Memory B cell (primary cell): ENCODE data around the gene RAB4B.

ENCODE experiments used
- ATAC-seq: fragments of 150-1000 bp; cut with Tn5 transposase; 2 replicates; pipeline ENCODE4 v1.10.0; 2021; ENCODE audit warnings: low read depth, mild to moderate bottlenecking, moderate library complexity
- DNase-seq, 2 donors: peaks; one replicate each; pipeline ENCODE4 v3.0.0; 2022; ENCODE audit warnings: low spot score in 2 of 2
- H3K27ac Mint-ChIP-seq: one replicate; pipeline ENCODE4 v1.8.0; 2022; ENCODE audit warnings: mild to moderate bottlenecking, moderate library complexity, mixed read lengths
- H3K27me3 Mint-ChIP-seq: one replicate; pipeline ENCODE4 v1.8.0; 2022; ENCODE audit warnings: mixed read lengths
- H3K36me3 Mint-ChIP-seq: one replicate; pipeline ENCODE4 v1.8.0; 2022; ENCODE audit warnings: mild to moderate bottlenecking, mixed read lengths
- H3K4me1 Mint-ChIP-seq: one replicate; pipeline ENCODE4 v1.8.0; 2022; ENCODE audit warnings: mixed read lengths
- H3K4me3 Mint-ChIP-seq: one replicate; pipeline ENCODE4 v1.8.0; 2022; ENCODE audit warnings: mild to moderate bottlenecking, moderate library complexity, mixed read lengths
- H3K9me3 Mint-ChIP-seq: one replicate; pipeline ENCODE4 v1.8.0; 2022; ENCODE audit warnings: mixed read lengths

The RAB4B gene

GRCh38 chr19:40742886-40743285 is 35.2 kb upstream of the RAB4B start:
- H3K27me3 Mint-ChIP-seq: no peaks in the 10 kb centered on the region
- H3K27ac Mint-ChIP-seq: no peak overlapping the region
- ATAC-seq: no peak
- no peaks in the 10 kb centered on the region for H3K9me3 Mint-ChIP-seq
- peaks cover 7% of the 10 kb centered on the region for H3K36me3 Mint-ChIP-seq
- H3K4me1 Mint-ChIP-seq: peaks cover 3% of the 10 kb centered on the region
- no peak for DNase-seq
- H3K4me3 Mint-ChIP-seq: no peak overlapping the region

- ATAC-seq: no peak
- Mint-ChIP-seq H3K27me3 (no peaks in the 10 kb centered on the region), H3K4me3 (no peak overlapping the region), H3K9me3 (no peaks in the 10 kb centered on the region), H3K27ac (no peak overlapping the region), H3K36me3 (peaks cover 5% of the 10 kb centered on the region), H3K4me1 (peaks cover 8% of the 10 kb centered on the region)
- DNase-seq: no peak
Measured at GRCh38 chr19:40743926-40744325, 34.1 kb upstream of the RAB4B start.

GRCh38 chr19:40744554-40745401 is 33.3 kb upstream of the RAB4B start:
- Mint-ChIP-seq H3K27ac (no peak overlapping the region), H3K4me1 (peaks cover 16% of the 10 kb centered on the region), H3K4me3 (no peak overlapping the region), H3K36me3 (no peaks in the 10 kb centered on the region), H3K9me3 (no peaks in the 10 kb centered on the region), H3K27me3 (no peaks in the 10 kb centered on the region)
- ATAC-seq (peak; percentile 32), DNase-seq (no peak)

DNA sequence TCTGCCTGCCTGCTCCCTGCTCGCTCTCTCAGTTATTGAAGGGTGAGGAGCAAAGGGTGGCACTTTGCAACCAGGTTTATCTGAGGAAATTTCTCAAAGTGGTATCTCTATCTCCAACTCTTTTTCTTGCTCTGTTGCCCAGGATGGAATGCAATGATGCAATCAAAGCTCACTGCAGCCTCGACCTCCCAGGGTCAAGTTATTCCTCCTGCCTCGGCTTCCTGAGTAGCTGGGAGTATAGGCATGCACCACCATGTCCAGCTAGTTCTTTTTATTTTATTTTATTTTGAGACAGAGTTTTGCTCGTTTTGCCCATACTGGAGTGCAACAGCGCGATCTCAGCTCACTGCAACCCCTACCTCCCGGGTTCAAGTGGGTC is 32.7 kb upstream of the RAB4B start:
- no peaks in the 10 kb centered on the region for H3K27me3 Mint-ChIP-seq
- H3K36me3 Mint-ChIP-seq: no peaks in the 10 kb centered on the region
- DNase-seq: no peak
- no peak for ATAC-seq
- no peak overlapping the region for H3K27ac Mint-ChIP-seq
- peaks cover 22% of the 10 kb centered on the region for H3K4me1 Mint-ChIP-seq
- no peak overlapping the region for H3K4me3 Mint-ChIP-seq
- H3K9me3 Mint-ChIP-seq: no peaks in the 10 kb centered on the region

DNA sequence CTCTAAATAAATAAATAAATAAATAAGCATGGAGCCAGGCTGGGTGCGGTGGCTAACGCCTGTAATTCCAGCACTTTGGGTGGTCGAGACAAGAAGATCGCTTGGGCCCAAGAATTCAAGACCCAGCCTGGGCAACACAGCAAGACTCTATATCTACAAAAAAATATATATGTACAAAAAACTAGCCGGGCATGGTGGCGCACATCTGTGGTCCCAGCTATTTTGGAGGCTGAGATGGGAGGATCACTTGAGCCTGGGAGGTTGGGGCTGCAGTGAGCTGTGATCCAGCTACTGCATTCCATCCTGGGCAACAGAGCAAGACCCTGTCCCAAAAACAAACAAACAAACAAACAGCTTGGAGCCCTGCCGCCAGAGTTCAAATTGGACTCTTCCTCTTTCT is 30.5 kb upstream of the RAB4B start:
- peaks cover 24% of the 10 kb centered on the region for H3K4me1 Mint-ChIP-seq
- no peak overlapping the region for H3K27ac Mint-ChIP-seq
- ATAC-seq (no peak), DNase-seq (no peak)
- no peak overlapping the region for H3K4me3 Mint-ChIP-seq
- peaks cover under 1% of the 10 kb centered on the region for H3K36me3 Mint-ChIP-seq
- no peaks in the 10 kb centered on the region for H3K27me3 Mint-ChIP-seq
- no peaks in the 10 kb centered on the region for H3K9me3 Mint-ChIP-seq

DNA sequence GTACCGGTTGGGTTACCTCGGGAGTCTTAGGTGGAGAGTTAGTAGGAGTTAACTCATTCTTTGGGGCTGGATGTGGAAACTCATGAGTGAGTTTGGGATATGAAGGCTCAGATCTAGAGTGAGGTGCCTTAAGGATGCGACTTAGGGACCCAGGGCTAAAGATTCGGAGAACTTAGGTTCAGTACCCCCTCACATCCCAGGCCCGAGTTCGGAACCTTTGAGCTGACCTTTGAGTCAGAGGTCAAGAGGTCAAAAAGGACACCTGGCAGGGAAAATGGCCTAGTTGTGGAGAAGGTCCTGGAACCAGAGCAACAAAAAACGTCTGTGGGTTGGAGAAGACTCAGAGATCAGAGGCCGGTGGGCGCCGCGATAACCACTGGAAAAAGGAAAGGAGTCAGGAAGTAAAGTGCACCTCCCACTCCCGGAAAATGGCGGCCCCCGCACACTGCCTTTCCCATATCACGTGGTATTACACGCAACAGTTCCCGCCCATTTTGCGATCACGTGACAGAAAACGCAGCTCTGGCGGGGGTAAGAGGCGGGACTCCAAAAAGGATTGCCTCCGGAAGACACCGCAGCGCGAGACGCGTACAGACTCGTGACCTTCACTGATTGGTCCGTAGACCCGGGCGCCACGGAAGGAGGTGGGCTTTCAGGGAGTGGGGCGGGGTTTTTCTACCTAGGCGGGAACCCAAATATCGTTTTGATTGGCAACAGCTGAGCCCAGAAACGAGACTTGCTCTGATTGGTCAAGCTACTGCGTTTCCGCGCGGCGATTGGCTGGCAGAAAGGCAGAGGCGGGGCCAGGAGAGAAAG is 27.8 kb upstream of the RAB4B start, which contains the start of gene ACTMAP:
Gene ACTMAP (minus strand): TSS at position 420 of the 816 bp plus-strand sequence. CDS start 674 bp downstream, outside the sequence.
- peak; percentile 84 for ATAC-seq
- DNase-seq: peak; percentile 98 to 99
- peaks cover 5% of the 10 kb centered on the region for H3K36me3 Mint-ChIP-seq
- peak within 1 kb of the TSS; percentile 95 for H3K27ac Mint-ChIP-seq
- peaks cover 37% of the 10 kb centered on the region for H3K4me1 Mint-ChIP-seq
- no peaks in the 10 kb centered on the region for H3K27me3 Mint-ChIP-seq
- H3K9me3 Mint-ChIP-seq: no peaks in the 10 kb centered on the region
- H3K4me3 Mint-ChIP-seq: peak within 1 kb of the TSS; percentile 100

DNA sequence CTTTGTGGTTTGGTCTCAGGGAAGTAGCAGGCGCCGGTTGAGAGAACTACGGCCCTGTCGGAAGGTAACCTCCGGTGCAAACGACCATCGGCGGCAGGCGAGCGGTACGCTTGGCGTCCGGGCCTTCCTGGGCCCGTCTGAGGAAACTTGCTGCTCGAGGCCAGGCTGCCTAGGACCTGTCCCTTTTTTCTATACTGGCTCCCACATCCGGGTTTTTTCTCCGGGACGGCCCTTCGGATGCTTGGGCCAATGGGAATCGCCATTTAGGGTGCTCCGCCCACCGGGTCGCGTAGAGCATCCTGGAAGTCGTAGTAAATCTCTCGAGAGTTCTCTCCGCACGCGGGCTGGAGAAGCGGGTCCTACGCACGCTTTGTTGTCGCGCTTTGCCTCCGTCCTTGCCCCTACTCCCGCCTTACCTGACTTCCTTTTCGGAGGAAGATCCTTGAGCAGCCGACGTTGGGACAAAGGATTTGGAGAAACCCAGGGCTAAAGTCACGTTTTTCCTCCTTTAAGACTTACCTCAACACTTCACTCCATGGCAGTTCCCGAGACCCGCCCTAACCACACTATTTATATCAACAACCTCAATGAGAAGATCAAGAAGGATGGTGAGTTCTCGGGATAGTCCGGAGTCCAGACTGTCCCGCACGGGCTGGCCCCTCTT is 27.0 kb upstream of the RAB4B start, which contains the start of gene SNRPA:
Gene SNRPA (plus strand): TSS at position 330 of the 664 bp plus-strand sequence. CDS start 206 bp downstream, at position 536.
- peak in 1 of 2 donors; percentile 96 for DNase-seq
- ATAC-seq: peak; percentile 65
- Mint-ChIP-seq H3K4me3 (peak within 1 kb of the TSS; percentile 100), H3K36me3 (peaks cover 9% of the 10 kb centered on the region), H3K9me3 (no peaks in the 10 kb centered on the region), H3K27ac (peak within 1 kb of the TSS; percentile 95), H3K4me1 (peaks cover 45% of the 10 kb centered on the region), H3K27me3 (no peaks in the 10 kb centered on the region)

- Mint-ChIP-seq H3K9me3 (no peaks in the 10 kb centered on the region), H3K4me3 (peak overlapping the region; percentile 100), H3K4me1 (peaks cover 51% of the 10 kb centered on the region), H3K36me3 (peaks cover 15% of the 10 kb centered on the region), H3K27ac (peak overlapping the region; percentile 95), H3K27me3 (no peaks in the 10 kb centered on the region)
- no peak for DNase-seq
- ATAC-seq: no peak
Measured at GRCh38 chr19:40752257-40752781, 25.7 kb upstream of the RAB4B start.

DNA sequence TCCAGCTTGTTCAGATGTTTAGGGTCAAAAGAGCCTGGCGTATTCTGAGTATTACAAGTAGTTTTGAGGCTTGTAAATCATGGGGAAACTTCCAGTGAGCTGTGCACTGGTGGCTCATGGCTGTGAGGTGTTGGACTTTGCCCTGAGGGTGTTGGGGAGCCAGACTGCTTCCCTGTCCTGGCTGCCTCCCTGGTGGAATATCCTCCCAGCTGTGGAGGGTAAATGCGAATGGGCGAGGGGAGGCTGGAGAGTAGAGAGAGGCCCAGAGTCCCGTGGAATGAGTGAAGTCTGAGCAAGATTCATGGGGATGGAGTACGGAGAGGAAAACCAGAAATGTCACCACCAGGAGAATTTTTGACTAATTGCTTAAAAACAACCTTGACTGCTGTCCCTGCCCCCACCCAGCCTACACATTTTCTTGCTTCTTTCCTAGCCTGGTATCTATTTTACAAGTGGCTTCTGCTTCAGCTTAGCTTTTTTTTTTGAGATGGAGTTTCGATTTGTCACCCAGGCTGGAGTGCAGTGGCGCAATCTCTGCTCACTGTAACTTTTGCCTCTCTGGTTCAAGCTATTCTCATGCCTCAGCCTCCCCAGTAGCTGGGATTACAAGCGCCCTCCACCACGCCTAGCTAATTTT is 23.3 kb upstream of the RAB4B start:
- Mint-ChIP-seq H3K27ac (peak overlapping the region; percentile 51), H3K4me1 (peaks cover 39% of the 10 kb centered on the region), H3K36me3 (peaks cover 22% of the 10 kb centered on the region), H3K4me3 (peak overlapping the region; percentile 79), H3K9me3 (no peaks in the 10 kb centered on the region), H3K27me3 (no peaks in the 10 kb centered on the region)
- DNase-seq: no peak
- ATAC-seq: no peak

GRCh38 chr19:40755248-40755624 is 22.8 kb upstream of the RAB4B start:
- Mint-ChIP-seq H3K36me3 (peaks cover 25% of the 10 kb centered on the region), H3K27me3 (no peaks in the 10 kb centered on the region), H3K27ac (peak overlapping the region; percentile 51), H3K4me3 (peak overlapping the region; percentile 79), H3K9me3 (no peaks in the 10 kb centered on the region), H3K4me1 (peaks cover 35% of the 10 kb centered on the region)
- ATAC-seq: no peak
- no peak for DNase-seq

- Mint-ChIP-seq H3K4me1 (peaks cover 34% of the 10 kb centered on the region), H3K9me3 (no peaks in the 10 kb centered on the region), H3K27me3 (no peaks in the 10 kb centered on the region), H3K27ac (no peak overlapping the region), H3K4me3 (peak overlapping the region; percentile 79), H3K36me3 (peaks cover 28% of the 10 kb centered on the region)
- ATAC-seq: no peak
- DNase-seq: no peak
Measured at GRCh38 chr19:40755791-40756190, 22.3 kb upstream of the RAB4B start.

DNA sequence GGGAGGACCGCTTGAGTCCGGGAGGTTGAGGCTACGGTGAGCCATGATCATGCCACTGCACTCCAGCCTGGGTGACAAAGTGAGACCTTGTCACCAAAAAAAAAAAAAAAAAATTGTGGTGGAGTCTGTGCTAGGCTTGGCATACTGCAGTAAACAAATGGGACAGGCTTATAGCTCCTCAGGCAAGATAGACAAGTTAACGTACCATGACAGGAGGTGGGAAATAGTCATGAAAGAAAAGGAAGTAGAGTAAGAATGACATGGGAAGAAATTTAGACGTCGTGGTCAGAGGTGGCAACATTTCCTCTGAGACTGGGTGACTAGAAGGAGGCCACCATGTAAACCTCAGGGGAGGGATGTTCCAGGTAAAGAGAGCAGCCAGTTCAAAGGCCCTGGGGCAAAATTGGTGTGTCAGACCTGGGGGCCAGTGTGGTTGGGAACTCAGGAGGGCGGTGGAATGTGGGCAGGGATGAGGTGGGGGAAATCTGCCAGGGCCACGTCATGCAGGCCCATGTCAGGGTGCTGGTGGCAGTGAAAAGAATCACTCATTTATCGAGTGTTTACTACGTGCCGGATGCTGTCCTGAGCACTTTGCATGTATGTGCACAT is 21.4 kb upstream of the RAB4B start:
- peak overlapping the region; percentile 19 for H3K27ac Mint-ChIP-seq
- ATAC-seq (no peak), DNase-seq (no peak)
- peak overlapping the region; percentile 2 for H3K4me3 Mint-ChIP-seq
- H3K36me3 Mint-ChIP-seq: peaks cover 31% of the 10 kb centered on the region
- H3K4me1 Mint-ChIP-seq: peaks cover 32% of the 10 kb centered on the region
- no peaks in the 10 kb centered on the region for H3K9me3 Mint-ChIP-seq
- H3K27me3 Mint-ChIP-seq: no peaks in the 10 kb centered on the region

DNA sequence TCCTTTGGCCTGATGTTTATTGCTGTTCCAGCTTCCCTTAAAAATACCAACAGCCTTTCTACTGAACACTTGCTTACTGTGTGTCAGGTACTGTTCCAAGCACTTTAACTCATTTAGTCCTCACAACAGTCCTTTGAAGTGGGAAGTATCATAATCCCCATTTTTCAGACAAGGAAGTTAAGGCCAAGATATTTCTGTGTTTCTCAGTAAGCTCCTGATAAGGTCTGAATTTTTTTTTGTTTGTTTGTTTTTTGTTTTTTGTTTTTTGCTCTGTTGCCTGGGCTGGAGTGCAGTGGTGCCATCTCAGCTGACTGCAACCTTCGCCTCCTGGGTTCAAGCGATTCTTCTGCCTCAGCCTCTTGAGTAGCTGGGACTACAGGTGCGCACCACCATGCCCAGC is 19.6 kb upstream of the RAB4B start:
- Mint-ChIP-seq H3K27me3 (no peaks in the 10 kb centered on the region), H3K4me3 (no peak overlapping the region), H3K4me1 (peaks cover 28% of the 10 kb centered on the region), H3K9me3 (no peaks in the 10 kb centered on the region), H3K36me3 (peaks cover 47% of the 10 kb centered on the region), H3K27ac (no peak overlapping the region)
- ATAC-seq (no peak), DNase-seq (no peak)
